SU-DHL-6 (cell line): Measurements from ENCODE around the gene PRKCE.

Experiments
- CTCF ChIP-seq: fragments of 200-600 bp; sonication (generic); IDR thresholded peaks from one replicate; pipeline ENCODE4 v1.5.1; 2017; ENCODE audit warnings: antibody characterized with exemption, mild to moderate bottlenecking, low read length, moderate library complexity; ENCODE audit not compliant: insufficient read depth, poor library complexity, severe bottlenecking
- EZH2phosphoT487 ChIP-seq: fragments of 200-600 bp; sonication (generic), shearing (Covaris generic); conservative IDR thresholded peaks from 2 replicates; pipeline ENCODE4 v1.6.1; 2018; ENCODE audit warnings: mild to moderate bottlenecking, antibody characterized with exemption, low read length, moderate library complexity, mixed read lengths

GRCh38 chr2:46047290-46047689 is 395.8 kb downstream of the PRKCE start:
- TF ChIP-seq CTCF: no peak
- no peak for TF ChIP-seq EZH2phosphoT487
